Stimulated activated CD8-positive, alpha-beta memory T cell treated with anti-CD3 and anti-CD28 coated beads, Interleukin-4, amount 100 ng/mL, for 1 hour (primary cell): ENCODE measurements around the gene HMGXB4.
"Not testable (repeated sequence)": the region's sequence is repeated elsewhere in the genome, so short reads cannot be mapped to it uniquely, and the experiment has no call there.

Source experiments
- DNase-seq, 2 donors: peaks; one replicate each; pipeline ENCODE4 v3.0.0-alpha.2; 2020; ENCODE audit warnings: low read depth in 2 of 2, low spot score in 1 of 2

Gene HMGXB4, protein sequence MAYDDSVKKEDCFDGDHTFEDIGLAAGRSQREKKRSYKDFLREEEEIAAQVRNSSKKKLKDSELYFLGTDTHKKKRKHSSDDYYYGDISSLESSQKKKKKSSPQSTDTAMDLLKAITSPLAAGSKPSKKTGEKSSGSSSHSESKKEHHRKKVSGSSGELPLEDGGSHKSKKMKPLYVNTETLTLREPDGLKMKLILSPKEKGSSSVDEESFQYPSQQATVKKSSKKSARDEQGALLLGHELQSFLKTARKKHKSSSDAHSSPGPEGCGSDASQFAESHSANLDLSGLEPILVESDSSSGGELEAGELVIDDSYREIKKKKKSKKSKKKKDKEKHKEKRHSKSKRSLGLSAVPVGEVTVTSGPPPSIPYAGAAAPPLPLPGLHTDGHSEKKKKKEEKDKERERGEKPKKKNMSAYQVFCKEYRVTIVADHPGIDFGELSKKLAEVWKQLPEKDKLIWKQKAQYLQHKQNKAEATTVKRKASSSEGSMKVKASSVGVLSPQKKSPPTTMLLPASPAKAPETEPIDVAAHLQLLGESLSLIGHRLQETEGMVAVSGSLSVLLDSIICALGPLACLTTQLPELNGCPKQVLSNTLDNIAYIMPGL

DNA sequence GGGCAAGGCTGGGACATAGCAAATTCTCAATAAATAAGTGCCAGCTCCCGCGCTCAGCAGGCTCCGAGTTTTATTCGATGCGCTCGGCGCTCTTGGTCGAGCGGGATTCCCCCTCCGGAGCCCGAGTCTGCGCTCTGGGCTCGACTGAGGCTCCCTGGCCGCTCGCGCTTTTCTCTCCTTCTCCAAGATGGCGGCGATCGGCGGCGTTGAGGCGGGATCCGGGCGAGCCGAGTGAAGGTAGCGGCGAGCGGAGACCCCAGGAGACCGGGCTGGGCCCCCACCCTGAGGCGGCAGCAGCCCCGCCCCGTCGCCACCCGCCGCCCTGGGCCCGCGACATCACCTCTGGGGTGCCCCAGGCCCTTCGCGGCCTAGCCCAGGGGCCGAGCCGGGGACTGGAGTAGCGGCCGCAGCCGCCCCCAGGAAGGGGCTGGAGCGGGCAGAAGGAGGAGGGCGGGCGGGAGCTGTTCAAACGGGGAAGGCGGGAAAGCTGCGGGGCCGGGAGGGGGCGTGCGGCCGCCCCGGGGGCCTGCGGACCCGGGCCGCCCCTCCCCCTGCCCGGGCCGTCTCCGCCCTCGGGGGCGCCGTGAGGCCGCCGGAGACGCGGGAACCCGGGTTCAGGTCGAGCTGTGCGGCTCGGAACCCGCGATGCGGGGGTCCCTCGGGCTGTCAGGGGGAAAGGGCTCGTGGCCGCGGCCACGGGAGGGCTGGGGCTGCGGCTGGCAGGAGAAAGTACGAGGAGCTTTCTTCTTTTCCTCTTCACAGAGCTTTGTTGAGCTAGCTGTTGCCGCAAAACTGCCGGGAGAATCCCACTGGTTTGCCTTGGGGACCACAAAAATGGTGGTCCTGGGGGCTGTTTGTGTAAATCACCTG lies at the start of gene HMGXB4:
Gene HMGXB4 (plus strand): TSS at position 173 of the 870 bp plus-strand sequence. CDS start 4,898 bp downstream, outside the sequence.
- DNase-seq, result peak; percentile 74 to 75

GRCh38 chr22:35208003-35208402 lies 49.3 kb upstream of the HMGXB4 start:
- no peak for DNase-seq

DNA sequence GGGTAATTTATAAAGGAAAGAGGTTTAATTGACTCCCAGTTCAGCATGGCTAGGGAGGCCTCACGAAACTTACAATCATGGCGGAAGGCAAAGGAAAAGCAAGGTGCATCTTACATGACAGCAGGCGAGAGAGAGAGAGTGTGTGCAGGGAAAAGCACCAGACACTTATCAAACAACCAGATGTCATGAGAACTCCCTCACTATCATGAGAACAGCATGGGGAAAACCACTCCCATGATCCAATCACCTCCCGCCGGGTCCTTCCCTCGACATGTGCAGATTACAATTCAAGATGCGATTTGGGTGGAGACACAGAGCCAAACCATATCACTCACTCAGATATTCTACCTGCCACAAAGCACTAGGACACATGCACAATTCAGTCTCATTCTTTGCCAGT lies 48.1 kb upstream of the HMGXB4 start:
- DNase-seq, result no peak

GRCh38 chr22:35212009-35212408 lies 45.3 kb upstream of the HMGXB4 start:
- no peak for DNase-seq

DNA sequence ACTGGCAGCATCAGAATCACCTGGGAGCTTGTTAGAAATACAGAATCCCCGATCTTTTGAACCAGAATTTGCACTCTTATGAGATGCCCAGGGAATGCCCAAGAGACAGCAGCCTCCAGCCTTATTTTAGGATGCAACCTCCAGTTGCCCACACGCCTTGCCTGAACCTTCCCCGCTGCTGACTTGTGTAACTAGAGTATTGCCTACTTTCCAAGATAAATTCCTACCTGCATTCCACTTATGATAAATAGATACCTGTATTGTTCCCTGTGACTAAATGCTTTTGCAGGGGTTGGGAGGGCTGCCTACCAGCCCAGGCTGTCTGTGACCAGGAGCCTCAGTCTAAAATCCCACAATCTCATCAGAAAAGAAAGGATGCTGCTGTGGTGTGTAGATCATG lies 44.3 kb upstream of the HMGXB4 start:
- DNase-seq, result no peak

- DNase-seq, result no peak
Measured at GRCh38 chr22:35214968-35215367, 42.3 kb upstream of the HMGXB4 start.

GRCh38 chr22:35215993-35216392 lies 41.3 kb upstream of the HMGXB4 start:
- no peak for DNase-seq

DNA sequence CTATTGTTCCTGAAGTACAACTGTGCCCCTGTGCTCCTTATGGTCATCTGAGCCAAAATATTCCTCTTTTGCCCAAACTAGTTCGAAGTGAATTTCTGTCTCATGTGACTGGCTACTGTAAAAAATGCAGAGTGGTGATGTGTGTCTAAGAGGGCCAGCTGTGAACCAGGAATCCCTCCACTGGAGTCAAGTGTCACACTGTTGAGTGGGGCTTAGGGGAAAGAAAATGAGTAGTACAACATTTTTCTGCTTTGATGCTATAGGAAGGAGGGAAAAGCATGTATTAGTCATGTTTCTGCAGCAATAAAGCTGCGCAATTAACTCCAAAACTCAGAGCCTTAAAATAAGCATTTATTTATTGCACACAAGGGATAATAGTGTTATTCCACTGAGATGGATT lies 39.8 kb upstream of the HMGXB4 start:
- no peak for DNase-seq

DNA sequence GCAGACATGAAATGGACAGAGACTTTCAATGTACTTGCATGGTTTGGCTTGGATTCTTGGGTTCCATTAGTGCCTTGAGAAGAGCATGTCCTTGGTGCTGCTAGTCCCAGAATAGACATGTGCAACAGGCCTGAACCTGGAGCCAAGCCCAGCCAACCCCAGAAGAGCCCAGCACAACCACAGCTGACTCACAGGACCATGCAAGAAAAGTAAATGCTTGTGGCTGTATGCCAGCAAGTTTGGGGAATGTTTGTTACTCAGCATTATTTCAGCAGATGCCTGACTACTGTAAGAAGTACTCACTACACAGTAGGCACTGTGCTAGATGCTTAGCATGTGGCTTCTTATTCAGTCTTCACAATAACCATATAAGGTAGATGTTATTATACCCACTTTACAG lies 39.2 kb upstream of the HMGXB4 start:
- DNase-seq, result no peak

DNA sequence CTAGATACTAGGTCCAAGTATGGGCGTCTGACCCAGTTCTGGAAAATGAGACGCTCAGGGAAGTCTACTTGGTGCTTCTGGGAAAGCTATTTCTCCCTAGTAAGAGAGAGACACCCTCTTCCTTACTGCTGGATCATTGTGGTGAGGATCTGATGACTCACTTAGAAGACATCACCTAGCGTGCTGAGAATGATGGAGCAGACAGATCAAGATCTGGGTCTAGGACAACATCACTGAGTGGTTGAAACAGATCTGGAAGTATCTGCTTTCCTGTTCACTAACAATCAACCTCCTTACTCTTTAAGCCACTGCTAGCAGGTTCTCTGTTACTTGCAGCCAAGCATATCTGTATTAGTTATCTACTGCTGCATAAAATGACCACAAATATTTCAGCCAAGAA lies 38.3 kb upstream of the HMGXB4 start:
- DNase-seq, result no peak

- no peak for DNase-seq
Measured at GRCh38 chr22:35220221-35220620, 37.1 kb upstream of the HMGXB4 start.

- no peak for DNase-seq
Measured at GRCh38 chr22:35225010-35225409, 32.3 kb upstream of the HMGXB4 start.

DNA sequence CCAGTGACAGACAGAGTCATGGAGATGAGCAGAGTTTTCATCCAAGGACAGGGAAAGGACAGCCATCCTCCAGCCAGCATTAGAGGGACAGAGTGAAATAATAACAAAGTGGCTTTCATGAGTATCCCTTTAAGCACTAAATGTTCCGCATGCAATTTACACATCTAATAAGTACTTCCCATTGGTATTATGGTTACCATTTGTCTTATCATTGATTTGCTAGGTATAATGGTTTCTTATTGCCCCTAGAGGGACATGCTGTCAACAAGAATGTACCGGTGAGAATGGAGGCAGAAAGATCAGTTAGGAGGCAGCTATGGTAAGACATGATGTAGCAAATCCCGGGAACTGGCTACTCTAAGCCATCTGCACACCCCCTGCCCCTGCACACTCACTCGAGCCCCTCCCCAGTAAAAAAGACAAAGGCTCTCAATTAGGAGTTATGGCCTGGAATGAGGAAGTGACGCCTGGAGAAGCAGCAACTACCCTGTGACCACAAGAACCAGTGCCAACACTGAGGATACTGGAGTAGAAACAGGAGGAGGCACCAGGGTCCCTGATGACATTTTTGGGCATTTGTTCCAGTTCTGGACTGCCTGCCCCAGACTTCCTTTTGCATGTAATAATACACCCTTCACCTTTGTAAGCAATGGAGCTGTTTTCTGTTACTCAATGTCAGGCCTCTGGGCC lies 30.2 kb upstream of the HMGXB4 start:
- DNase-seq, result no peak

DNA sequence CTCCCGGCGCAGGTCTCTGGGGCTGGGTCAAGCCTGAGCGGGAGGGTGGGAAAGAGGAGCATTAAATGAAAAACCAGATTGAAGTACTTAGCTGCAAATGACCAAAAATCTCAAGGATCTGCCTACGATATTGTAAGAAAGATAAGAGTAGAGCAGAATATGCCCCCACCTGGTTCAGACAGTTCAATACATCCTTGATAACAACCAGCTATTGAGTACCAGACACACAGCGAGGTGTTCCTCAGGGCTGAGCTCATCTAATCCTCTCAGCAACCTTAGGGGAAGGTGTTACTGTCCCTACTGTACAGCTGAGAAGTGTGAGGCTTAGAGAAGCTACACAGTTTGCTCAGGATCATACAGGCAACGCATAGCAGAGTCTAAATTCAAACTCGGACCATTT lies 27.4 kb upstream of the HMGXB4 start:
- no peak for DNase-seq

GRCh38 chr22:35230417-35230816 lies 26.9 kb upstream of the HMGXB4 start:
- no peak for DNase-seq

- no peak for DNase-seq
Measured at GRCh38 chr22:35230839-35231584, 26.3 kb upstream of the HMGXB4 start.

DNA sequence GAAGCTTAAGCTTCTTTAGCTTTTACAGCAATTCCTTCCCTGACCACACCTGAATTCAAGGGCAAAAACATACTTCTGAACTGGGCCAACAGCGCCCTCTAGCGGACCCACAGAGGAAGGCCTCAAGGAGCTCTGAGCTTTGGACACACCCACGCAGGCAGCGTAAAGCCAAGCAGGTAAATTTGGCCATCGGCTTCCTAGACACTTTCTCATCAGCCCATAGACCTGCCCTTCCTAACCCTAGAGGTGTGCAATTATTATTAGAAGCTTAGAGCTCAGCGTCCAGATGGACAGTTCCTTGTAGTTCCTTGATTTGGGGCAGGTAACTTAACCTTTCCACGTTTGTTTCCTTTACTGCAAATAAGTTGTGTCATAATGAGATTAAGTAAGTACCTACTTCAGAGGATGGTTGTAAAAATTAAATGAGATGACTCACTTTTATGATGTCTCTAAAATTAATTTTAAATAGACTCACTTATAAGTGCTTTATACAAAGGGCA lies 25.7 kb upstream of the HMGXB4 start:
- DNase-seq, result peak in 1 of 2 donors; percentile 29

GRCh38 chr22:35238749-35239148 lies 18.5 kb upstream of the HMGXB4 start:
- not testable (repeated sequence) for DNase-seq

- not testable (repeated sequence) for DNase-seq
Measured at GRCh38 chr22:35244507-35244906, 12.8 kb upstream of the HMGXB4 start.

GRCh38 chr22:35250156-35250555 lies 7.1 kb upstream of the HMGXB4 start:
- no peak for DNase-seq
